Measurements from ENCODE around the gene LBP.

DNA sequence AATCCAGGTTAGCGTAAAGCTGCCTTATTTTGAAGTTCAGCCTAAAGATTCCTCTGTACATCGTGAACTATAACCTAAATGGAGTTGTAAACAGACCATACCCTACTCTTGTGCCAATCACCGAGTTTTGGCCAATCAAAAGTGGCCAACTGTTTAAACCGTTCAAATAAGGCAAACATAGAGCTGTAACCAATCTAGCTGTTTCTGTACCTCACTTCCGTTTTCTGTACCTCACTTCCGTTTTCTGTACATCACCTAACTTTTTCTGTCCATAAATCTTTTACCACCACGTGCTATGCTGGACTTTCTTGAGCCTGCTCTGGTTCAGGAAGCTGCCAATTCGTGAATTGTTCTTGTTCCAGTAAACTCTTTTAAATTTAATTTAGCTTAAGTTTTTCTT is 39.7 kb downstream of the LBP start:
- no peak for TF ChIP-seq EZH2 (IDR thresholded peaks at IDR 0.05; ENCODE audit: low read length, missing control alignments)
- TF ChIP-seq, protein P1, sequence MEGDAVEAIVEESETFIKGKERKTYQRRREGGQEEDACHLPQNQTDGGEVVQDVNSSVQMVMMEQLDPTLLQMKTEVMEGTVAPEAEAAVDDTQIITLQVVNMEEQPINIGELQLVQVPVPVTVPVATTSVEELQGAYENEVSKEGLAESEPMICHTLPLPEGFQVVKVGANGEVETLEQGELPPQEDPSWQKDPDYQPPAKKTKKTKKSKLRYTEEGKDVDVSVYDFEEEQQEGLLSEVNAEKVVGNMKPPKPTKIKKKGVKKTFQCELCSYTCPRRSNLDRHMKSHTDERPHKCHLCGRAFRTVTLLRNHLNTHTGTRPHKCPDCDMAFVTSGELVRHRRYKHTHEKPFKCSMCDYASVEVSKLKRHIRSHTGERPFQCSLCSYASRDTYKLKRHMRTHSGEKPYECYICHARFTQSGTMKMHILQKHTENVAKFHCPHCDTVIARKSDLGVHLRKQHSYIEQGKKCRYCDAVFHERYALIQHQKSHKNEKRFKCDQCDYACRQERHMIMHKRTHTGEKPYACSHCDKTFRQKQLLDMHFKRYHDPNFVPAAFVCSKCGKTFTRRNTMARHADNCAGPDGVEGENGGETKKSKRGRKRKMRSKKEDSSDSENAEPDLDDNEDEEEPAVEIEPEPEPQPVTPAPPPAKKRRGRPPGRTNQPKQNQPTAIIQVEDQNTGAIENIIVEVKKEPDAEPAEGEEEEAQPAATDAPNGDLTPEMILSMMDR (conservative IDR thresholded peaks at IDR 0.05 in 1 of 2, IDR thresholded peaks at IDR 0.05 in 1 of 2; ENCODE audit: low read depth in 1 of 2, low read length in 2 of 2) = no peak

All from fibroblast of lung (primary cell).